Thoracic aorta (tissue), 2 donors: ENCODE data around the gene HSD3B2. TPM values are rescaled to one million over a fixed set of nuclear protein-coding genes. Genes with fewer than 3 reads are reported as not detected.

ENCODE experiments used
- ATAC-seq: fragments of 150-250 bp; one replicate; pipeline ENCODE4 v1.8.0; 2017; ENCODE audit warnings: low read depth; ENCODE audit not compliant: insufficient number of reproducible peaks, low FRiP score
- DNase-seq: peaks from one replicate; pipeline ENCODE4 v3.0.0-alpha.2; 2020; ENCODE audit warnings: low spot score
- H3K27ac ChIP-seq, 2 donors: fragments of 200-600 bp; sonication (generic); 1 replicate in 1 of 2; 2 replicates in 1 of 2; pipeline ENCODE4 v1.5.1; 2016; ENCODE audit warnings: mild to moderate bottlenecking in 2 of 2, moderate library complexity in 2 of 2
- H3K27me3 ChIP-seq: fragments of 200-600 bp; sonication (generic); replicated peaks from 2 replicates; pipeline ENCODE4 v1.6.0; 2016; ENCODE audit warnings: mild to moderate bottlenecking; ENCODE audit not compliant: insufficient read depth
- H3K36me3 ChIP-seq: fragments of 200-600 bp; sonication (generic); one replicate; pipeline ENCODE4 v1.5.1; 2016
- H3K4me1 ChIP-seq, 2 donors: fragments of 200-600 bp; sonication (generic); 1 replicate in 1 of 2; 2 replicates in 1 of 2; pipeline versions ENCODE4 v1.5.1 to v1.6.0; 2016; ENCODE audit warnings: low read depth in 2 of 2, mild to moderate bottlenecking in 1 of 2; ENCODE audit not compliant: control insufficient read depth in 1 of 2
- H3K4me3 ChIP-seq: fragments of 200-600 bp; sonication (generic); 2 replicates; pipeline ENCODE4 v1.5.1; 2016; ENCODE audit warnings: mild to moderate bottlenecking
- H3K9me3 ChIP-seq: fragments of 200-600 bp; sonication (generic); 2 replicates; pipeline ENCODE4 v1.5.1; 2016
- total RNA-seq, 2 donors: library from RNA; depleted of rRNA; stranded (reverse); fragments of >200 nt; gene quantifications; one replicate each; pipeline versions ENCODE4 v1.1.0 to v1.2.3, GENCODE V29; 2016
- TF ChIP-seq, protein P1 (sequence below): fragments of 200-600 bp; sonication (generic); IDR thresholded peaks from one replicate; pipeline ENCODE4 v1.5.1; 2019; ENCODE audit warnings: antibody characterized with exemption

The HSD3B2 gene
- total RNA-seq, 2 donors from 2014 or later: not detected

DNA sequence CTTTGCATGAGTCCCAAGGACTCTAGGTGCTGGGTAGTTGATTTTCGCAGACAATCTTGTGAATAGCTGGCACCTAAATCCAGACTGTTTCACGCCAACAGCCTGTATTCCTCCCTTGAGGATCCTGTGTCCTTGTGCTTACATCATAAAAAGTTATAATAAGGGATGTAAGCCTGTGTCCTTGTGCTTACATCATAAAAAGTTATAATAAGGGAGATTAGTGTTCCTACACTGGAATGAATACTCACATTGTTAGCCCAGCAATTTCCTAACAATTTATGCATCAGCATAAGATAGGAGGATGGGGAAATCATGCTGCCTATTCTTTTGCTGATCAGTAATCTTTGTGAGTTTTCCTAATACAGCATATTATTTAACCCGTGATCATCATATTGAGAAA lies 4.0 kb upstream of the HSD3B2 start:
- no peaks in the 10 kb centered on the region for H3K27me3 ChIP-seq
- no peaks in the 10 kb centered on the region for H3K4me1 ChIP-seq
- H3K9me3 ChIP-seq: no peaks in the 10 kb centered on the region
- H3K4me3 ChIP-seq: no peak overlapping the region
- DNase-seq (no peak), ATAC-seq (no peak)
- H3K27ac ChIP-seq: no peak overlapping the region
- TF ChIP-seq, protein P1, sequence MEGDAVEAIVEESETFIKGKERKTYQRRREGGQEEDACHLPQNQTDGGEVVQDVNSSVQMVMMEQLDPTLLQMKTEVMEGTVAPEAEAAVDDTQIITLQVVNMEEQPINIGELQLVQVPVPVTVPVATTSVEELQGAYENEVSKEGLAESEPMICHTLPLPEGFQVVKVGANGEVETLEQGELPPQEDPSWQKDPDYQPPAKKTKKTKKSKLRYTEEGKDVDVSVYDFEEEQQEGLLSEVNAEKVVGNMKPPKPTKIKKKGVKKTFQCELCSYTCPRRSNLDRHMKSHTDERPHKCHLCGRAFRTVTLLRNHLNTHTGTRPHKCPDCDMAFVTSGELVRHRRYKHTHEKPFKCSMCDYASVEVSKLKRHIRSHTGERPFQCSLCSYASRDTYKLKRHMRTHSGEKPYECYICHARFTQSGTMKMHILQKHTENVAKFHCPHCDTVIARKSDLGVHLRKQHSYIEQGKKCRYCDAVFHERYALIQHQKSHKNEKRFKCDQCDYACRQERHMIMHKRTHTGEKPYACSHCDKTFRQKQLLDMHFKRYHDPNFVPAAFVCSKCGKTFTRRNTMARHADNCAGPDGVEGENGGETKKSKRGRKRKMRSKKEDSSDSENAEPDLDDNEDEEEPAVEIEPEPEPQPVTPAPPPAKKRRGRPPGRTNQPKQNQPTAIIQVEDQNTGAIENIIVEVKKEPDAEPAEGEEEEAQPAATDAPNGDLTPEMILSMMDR: no peak
- H3K36me3 ChIP-seq: no peaks in the 10 kb centered on the region

GRCh38 chr1:119416006-119416640 lies 1.2 kb downstream of the HSD3B2 start:
- no peak for DNase-seq
- TF ChIP-seq, protein P1: no peak
- Histone ChIP-seq H3K27ac (no peak overlapping the region), H3K4me3 (no peak overlapping the region), H3K9me3 (no peaks in the 10 kb centered on the region), H3K27me3 (no peaks in the 10 kb centered on the region), H3K36me3 (no peaks in the 10 kb centered on the region), H3K4me1 (no peaks in the 10 kb centered on the region)
- no peak for ATAC-seq

GRCh38 chr1:119419109-119419508 lies 4.2 kb downstream of the HSD3B2 start:
- Histone ChIP-seq H3K36me3 (no peaks in the 10 kb centered on the region), H3K9me3 (no peaks in the 10 kb centered on the region), H3K4me1 (no peaks in the 10 kb centered on the region), H3K27ac (no peak overlapping the region), H3K27me3 (no peaks in the 10 kb centered on the region), H3K4me3 (no peak overlapping the region)
- DNase-seq: no peak
- ATAC-seq: no peak
- TF ChIP-seq, protein P1: no peak

GRCh38 chr1:119420638-119421037 lies 5.7 kb downstream of the HSD3B2 start:
- no peak overlapping the region for H3K4me3 ChIP-seq
- H3K4me1 ChIP-seq: no peaks in the 10 kb centered on the region
- H3K36me3 ChIP-seq: no peaks in the 10 kb centered on the region
- no peak for DNase-seq
- ATAC-seq: no peak
- no peaks in the 10 kb centered on the region for H3K9me3 ChIP-seq
- H3K27me3 ChIP-seq: no peaks in the 10 kb centered on the region
- TF ChIP-seq, protein P1: no peak
- no peak overlapping the region for H3K27ac ChIP-seq

DNA sequence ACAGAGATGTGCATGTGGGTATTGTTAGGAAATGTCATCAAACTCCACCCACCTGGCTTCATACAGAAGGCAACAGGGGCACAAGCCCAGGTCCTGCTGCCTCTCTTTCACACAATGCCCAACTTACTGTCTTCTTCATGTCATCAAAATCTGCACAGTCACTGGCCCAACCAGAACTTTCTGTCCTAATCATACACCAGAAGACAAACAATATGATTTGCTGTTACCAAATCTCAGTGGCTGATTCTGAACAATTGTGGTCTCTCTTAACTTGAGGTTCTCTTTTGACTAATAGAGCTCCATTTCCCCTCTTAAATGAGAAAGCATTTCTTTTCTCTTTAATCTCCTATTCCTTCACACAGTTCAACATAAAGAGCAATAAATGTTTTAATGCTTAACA lies 7.7 kb downstream of the HSD3B2 start:
- Histone ChIP-seq H3K9me3 (no peaks in the 10 kb centered on the region), H3K4me1 (no peaks in the 10 kb centered on the region), H3K27me3 (no peaks in the 10 kb centered on the region), H3K36me3 (no peaks in the 10 kb centered on the region), H3K27ac (no peak overlapping the region), H3K4me3 (no peak overlapping the region)
- DNase-seq (no peak), ATAC-seq (no peak)
- TF ChIP-seq, protein P1: no peak
